BJ (cell line): ENCODE measurements around the gene ATP7B. TPM values are rescaled to one million over a fixed set of nuclear protein-coding genes. Genes with fewer than 3 reads are reported as not detected.
"Not testable (repeated sequence)": the region's sequence is repeated elsewhere in the genome, so short reads cannot be mapped to it uniquely, and the experiment has no call there.

Experiments
- CTCF ChIA-PET: fragments of 350-600 bp; formaldehyde crosslinking; extraction: SDS; loops from one replicate; lab custom pipeline; 2021; ENCODE audit warnings: antibody characterized with exemption, inconsistent platforms; lab: Yijun Ruan, JAX
- POLR2A ChIA-PET: fragments of 300-600 bp; sonication (Branson Sonifier 250); formaldehyde crosslinking; extraction: SDS; loops from one replicate; lab custom pipeline; 2021; ENCODE audit warnings: antibody characterized with exemption; lab: Charles Lee
- DNase-seq: peaks from one replicate; pipeline ENCODE4 v3.0.0-alpha.2; 2011; ENCODE audit warnings: low read depth
- H3K27me3 ChIP-seq: 2 replicates; pipeline ENCODE4 v1.6.0; 2011; ENCODE audit warnings: low read length; ENCODE audit not compliant: control insufficient read depth, insufficient read depth
- H3K36me3 ChIP-seq: 2 replicates; pipeline ENCODE4 v1.5.1; 2011; ENCODE audit warnings: low read length; ENCODE audit not compliant: control insufficient read depth, insufficient read depth
- H3K4me3 ChIP-seq: 2 replicates; pipeline ENCODE4 v1.5.1; 2011; ENCODE audit warnings: low read depth, mild to moderate bottlenecking, control low read depth, low read length
- polyA plus RNA-seq: library from polyadenylated mRNA; depleted of rRNA; stranded (reverse); fragments of >200 nt; gene quantifications from 2 replicates; pipeline ENCODE4 v1.2.3, GENCODE V29; 2011
- TF ChIP-seq, protein P1 (sequence below): IDR thresholded peaks from 2 replicates; pipeline ENCODE4 v1.5.1; 2011; ENCODE audit warnings: low read depth, mild to moderate bottlenecking, control low read depth, inconsistent platforms, low read length, moderate library complexity; ENCODE audit not compliant: insufficient read depth

ATP7B gene
- polyA plus RNA-seq, 1 experiment, result 2.5 TPM

DNA sequence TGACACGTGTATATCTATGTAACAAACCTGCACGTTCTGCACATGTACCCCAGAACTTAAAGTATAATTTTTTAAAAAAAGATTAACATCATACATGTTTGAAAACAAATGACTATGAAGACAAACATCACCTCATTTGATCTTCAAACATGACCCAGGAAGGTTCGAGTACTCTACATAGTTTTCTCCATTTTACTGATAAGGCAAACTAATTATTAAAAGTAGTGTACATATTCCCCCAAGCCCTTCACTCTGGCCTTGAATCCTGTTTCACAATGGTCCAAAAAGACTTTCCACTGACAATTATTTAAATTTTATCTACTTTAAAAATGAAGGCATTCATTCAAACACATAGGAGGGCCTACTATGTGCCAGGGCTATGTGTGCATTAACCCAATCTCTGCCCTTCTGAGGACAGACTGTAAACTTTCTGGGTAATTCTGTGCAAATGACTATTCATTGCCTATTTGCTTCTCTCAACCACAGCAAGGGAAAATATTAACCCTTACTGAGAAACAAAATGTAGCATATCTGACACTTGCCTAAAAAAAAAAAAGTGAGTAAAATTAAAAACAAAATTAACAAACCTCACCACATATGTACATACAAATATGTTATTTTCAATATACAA is 22.1 kb downstream of the ATP7B start:
- ChIA-PET POLR2A (no interaction called here), CTCF (no interaction called here)
- Histone ChIP-seq H3K36me3 (no peaks in the 10 kb centered on the region), H3K27me3 (no peaks in the 10 kb centered on the region), H3K4me3 (no peak overlapping the region)
- no peak for DNase-seq
- TF ChIP-seq, protein P1, sequence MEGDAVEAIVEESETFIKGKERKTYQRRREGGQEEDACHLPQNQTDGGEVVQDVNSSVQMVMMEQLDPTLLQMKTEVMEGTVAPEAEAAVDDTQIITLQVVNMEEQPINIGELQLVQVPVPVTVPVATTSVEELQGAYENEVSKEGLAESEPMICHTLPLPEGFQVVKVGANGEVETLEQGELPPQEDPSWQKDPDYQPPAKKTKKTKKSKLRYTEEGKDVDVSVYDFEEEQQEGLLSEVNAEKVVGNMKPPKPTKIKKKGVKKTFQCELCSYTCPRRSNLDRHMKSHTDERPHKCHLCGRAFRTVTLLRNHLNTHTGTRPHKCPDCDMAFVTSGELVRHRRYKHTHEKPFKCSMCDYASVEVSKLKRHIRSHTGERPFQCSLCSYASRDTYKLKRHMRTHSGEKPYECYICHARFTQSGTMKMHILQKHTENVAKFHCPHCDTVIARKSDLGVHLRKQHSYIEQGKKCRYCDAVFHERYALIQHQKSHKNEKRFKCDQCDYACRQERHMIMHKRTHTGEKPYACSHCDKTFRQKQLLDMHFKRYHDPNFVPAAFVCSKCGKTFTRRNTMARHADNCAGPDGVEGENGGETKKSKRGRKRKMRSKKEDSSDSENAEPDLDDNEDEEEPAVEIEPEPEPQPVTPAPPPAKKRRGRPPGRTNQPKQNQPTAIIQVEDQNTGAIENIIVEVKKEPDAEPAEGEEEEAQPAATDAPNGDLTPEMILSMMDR, result no peak

DNA sequence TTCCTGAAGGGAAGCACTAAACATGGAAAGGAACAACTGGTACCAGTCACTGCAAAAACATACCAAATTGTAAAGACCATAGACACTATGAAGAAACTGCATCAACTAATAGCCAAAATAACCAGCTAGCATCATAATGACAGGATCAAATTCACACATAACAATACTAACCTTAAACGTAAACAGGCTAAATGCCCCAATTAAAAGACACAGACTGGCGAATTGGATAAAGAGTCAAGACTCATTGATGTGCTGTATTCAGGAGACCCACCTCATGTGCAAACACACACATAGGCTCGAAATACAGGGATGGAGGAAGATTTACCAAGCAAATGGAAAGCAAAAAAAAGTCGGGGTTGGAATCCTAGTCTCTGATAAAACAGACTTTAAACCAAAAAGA is 26.3 kb downstream of the ATP7B start:
- CTCF ChIA-PET, result interaction anchor here (1.0 kb wide), 1 partner anchor 171 kb away, joined by 3 read pairs; no protein-coding TSS in a partner anchor
- H3K27me3 ChIP-seq, H3K36me3 ChIP-seq, POLR2A ChIA-PET, H3K4me3 ChIP-seq, DNase-seq: not testable (repeated sequence)

DNA sequence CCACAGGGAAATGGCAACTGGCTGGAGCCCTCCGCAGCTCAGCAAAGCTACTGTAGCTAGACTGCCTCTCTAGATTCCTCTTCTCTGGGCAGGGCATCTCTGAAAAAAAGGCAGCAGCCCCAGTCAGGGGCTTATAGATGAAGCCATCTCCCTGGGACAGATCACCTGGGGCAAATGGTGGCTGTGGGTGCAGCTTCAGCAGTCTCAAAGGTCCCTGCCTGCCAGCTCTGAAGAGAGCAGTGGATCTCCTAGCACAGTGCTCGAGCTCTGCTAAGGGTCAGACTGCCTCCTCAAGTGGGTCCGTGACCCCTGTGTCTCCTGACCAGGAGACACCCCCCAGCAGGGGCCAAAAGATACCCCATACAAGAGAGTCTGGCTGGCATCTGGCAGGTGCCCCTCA is 28.0 kb downstream of the ATP7B start:
- H3K27me3 ChIP-seq, DNase-seq, H3K36me3 ChIP-seq, POLR2A ChIA-PET, H3K4me3 ChIP-seq: not testable (repeated sequence)
- CTCF ChIA-PET, result interaction anchor here (0.6 to 1.3 kb wide), 2 partner anchors 14 to 17 kb away, joined by 3 read pairs; no protein-coding TSS in a partner anchor

DNA sequence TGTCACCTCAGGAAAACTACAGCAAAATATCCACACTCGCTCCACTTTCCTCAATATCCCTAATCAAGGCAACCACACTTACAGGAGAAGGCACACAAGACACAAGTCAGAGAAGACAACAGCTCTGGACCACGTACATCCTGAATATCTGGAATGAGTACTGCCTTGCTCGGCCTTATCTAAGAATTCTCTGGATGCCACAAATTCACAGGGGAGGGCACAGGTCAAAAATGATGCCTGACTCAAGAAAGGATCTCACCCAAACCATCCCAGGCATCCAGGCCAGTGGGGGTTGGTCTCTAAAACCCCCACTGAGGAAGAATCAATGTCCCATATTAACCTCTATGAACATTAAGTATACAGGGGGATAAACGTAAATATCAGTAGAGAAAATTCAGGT is 29.9 kb downstream of the ATP7B start:
- Histone ChIP-seq H3K36me3 (no peaks in the 10 kb centered on the region), H3K4me3 (no peak overlapping the region), H3K27me3 (no peaks in the 10 kb centered on the region)
- no peak for DNase-seq
- TF ChIP-seq, protein P1, result no peak
- ChIA-PET POLR2A (no interaction called here), CTCF (no interaction called here)

DNA sequence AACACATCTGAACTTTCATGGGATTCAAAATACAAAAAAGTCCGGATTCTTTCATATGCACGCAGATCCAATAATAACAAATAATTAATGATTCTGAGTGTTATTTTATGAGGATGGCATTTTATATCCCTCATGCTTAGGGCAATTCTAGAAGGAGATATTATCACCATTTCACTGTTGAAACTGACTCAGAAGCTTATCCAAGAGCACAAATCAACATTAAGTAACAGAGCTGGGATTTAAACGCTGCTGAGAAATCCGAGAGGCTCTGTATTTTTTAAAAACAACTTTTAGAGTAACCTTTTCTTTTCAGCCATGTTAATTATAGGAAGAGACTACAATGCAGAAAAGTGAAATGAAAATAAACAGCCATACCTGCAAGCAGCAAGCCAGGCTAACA is 30.3 kb downstream of the ATP7B start:
- CTCF ChIA-PET, result no interaction called here
- no peak overlapping the region for H3K4me3 ChIP-seq

DNA sequence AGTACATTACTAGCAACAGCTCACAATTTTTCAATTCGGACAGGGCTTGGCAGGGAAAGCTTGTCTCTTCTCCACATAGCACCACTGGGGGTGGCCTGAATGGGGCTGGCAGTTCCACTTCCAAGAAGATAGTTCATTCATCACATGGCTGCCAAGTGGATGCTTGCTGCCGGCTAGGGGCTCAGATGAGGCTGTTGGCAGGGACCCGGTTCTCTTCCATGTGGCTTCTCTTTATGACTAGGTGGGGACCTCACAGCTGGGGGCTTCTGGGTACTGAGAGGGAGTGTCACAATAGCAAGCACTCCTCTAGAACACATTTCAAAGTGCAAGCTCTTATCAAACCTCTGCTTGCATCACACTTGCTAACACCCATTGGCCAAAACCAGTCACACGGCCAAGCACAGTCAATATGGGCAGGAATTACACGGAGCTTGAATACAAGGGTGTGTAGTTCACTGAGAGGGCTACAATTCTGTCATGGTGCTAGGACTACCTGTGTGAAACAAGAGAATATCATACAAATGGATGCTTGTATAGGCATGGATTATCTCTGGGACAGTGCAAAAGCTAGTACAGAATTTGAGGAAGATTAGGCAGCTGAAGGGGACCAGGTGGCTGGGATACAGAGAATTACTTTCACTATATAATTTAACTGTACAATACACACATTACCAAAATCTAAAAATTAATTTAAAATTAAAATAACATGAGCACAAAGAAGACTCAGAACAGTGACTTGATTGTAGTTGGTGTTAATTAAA is 32.3 kb downstream of the ATP7B start:
- DNase-seq, result no peak
- no peaks in the 10 kb centered on the region for H3K36me3 ChIP-seq
- H3K27me3 ChIP-seq, result no peaks in the 10 kb centered on the region
- H3K4me3 ChIP-seq, result no peak overlapping the region
- CTCF ChIA-PET, result no interaction called here
- POLR2A ChIA-PET, result no interaction called here
- TF ChIP-seq, protein P1, result no peak

More for the DNA sequence above, 30.3 kb downstream of the ATP7B start:
- DNase-seq, result no peak
- TF ChIP-seq, protein P1, result no peak
- Histone ChIP-seq H3K36me3 (no peaks in the 10 kb centered on the region), H3K27me3 (no peaks in the 10 kb centered on the region)
- POLR2A ChIA-PET, result no interaction called here
